HG03025 (cell line): ENCODE measurements around the gene SREBF2.
"Not testable (repeated sequence)": the region's sequence is repeated elsewhere in the genome, so short reads cannot be mapped to it uniquely, and the experiment has no call there.

Experiments
- ATAC-seq: cut with Tn5 transposase; IDR thresholded peaks from one replicate; pipeline ENCODE4 v1.9.1; 2021; ENCODE audit warnings: mild to moderate bottlenecking, moderate library complexity; ENCODE audit not compliant: unreplicated experiment, low FRiP score

The SREBF2 gene

GRCh38 chr22:41841085-41841712 lies 8.3 kb downstream of the SREBF2 start:
- ATAC-seq: no peak

- ATAC-seq: no peak
Measured at GRCh38 chr22:41842996-41843970, 10.4 kb downstream of the SREBF2 start.

DNA sequence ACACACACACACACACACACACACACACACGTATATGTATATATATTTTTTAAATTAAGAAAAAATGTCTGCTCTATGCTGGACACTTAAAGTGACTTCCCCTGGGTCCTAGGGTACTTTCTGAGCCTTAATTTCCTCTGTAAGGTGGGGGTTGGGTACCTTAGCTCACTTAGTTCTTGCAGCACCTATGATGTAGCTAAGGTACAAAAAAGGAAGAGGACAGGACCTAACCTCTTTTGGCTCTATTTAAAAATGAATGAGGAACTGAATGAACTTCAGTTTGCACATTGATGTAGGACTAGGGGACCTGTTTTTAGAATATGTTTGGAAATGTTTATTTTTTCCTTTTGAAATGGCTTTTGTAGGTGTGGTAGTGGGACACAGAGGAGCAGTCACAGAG lies 11.1 kb downstream of the SREBF2 start:
- no peak for ATAC-seq

DNA sequence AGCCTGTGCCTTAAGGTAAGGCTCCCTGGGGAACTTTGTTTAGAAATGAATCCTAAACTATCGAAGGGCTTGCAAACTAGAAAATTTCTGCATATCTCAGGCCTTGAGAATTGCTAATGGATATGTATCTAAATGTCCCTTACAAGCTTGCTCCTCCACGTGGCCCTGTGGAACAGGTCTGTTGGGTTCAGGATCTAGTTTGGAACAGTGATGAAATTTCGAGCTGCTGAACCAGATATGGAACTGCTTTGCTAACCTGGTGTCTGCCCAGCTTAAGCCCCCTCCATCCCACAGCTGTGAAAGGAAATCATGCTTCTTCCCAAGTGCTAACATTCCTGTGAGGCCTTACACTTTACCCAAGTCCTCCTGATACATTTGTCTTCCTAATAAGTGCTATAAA lies 11.6 kb downstream of the SREBF2 start:
- no peak for ATAC-seq

DNA sequence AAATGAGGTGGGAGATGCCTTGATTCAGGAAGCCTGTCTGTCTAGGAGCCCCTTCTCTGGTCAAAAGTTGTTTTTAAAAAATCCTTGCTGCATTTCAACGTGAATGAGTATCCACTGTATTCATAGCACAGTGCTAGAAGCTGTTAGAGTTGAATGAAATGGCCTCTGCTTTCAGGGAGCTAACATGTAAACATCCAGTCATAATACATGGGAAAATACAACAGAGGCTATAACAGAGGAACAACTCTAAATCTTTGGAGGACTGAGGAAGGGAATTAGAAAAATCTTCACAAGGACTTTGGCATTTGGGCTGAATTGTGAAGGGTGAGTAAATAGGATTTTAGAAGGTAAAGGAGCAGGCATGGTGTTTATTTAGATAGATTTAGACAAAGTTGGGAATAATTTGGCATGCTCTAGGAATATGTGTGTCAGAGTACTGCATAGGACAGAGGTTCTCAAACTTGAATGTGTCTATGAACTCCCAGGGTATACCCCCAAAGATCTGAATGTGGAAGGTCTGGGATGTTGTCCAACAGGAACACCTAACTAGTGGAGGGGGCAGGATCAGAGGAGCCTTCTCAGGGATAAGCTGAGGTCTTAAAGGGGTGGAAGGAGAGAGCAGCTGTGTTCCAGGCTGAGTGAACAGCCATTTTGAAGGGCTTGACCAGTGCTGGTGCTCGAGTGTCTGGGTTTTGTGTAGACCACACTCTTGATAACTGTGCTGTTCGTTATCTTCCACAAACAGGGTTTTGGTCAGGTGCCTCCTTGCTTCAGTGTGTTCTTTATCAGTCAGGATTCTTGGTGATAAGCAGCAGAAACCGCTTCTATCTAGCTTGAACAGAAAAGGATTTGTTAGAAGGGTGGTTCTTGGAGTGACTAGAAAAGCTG lies 12.7 kb downstream of the SREBF2 start:
- ATAC-seq: no peak

DNA sequence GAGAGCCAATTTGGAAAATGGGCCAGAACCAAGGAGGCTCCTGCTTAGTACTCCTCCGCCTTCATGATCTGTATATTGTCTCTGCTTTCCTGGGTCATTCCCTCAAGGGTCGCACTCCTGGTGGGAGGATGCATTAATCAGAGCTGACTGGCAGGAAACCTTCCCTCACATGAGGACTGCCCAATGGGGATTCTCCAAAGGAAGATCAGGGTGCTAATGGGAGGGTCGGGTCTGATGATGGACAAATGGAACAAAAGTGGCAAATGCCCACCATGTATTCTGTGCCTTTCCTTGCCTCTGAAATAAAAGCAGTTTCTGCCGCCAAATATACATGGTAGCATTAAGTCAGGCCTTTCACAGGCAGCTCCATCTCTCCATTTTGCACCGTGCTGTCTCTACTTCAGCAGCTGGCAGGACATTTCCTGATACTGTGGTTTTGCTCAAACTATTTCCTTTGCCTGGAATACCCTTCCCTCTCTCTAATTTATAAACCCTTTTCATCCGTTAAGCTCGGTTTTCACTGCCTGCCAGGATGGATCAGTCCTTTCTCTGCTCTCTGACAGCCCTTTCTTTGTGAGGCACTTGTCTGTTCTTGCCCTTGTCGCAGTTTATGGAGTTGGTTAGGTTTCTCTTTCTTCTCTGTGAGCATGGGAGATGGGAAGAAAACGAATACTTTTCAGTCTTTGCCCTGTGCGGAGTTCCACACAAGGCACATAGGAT lies 13.5 kb downstream of the SREBF2 start:
- no peak for ATAC-seq

DNA sequence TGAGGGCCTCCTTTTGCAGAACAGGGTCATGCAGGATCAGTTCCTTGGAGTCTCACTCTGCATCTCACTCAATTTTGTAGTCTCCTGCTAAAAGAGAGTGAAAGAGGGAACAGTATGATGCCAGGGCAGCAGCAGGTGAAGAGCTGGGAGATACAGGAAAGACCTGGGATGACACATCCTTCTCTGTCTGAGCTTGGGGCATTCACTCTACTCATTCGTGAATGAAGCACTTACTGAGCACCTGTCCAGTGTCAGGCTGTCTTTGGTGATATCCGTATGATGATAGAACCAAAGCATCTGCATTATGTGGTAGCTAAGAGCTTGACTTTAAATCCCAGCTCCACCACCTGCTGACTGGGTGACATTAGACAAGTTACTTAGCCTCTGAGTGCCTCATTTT lies 14.4 kb downstream of the SREBF2 start:
- ATAC-seq: no peak

GRCh38 chr22:41848468-41848867 lies 15.6 kb downstream of the SREBF2 start:
- ATAC-seq: no peak

DNA sequence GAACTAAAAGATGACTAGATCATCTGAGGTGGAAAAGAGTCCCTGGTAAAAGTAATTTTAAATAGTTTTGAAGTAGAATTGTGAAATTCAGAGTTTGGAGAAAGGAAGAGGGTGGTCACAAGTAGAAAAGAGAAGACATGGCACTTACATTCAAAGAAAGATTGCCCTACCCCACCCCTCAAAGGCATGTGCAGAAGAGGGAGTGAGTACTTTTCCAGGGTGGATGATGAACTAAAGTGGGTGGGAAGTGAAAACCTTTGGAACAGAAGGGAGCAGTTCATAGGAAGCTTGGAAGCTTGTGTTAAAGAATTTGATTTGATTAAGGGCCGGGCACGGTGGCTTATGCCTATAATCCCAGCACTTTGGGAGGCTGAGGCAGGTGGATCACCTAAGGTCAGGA lies 23.6 kb downstream of the SREBF2 start:
- no peak for ATAC-seq

GRCh38 chr22:41857155-41857859 lies 24.4 kb downstream of the SREBF2 start:
- ATAC-seq: no peak

- no peak for ATAC-seq
Measured at GRCh38 chr22:41857860-41858199, 24.9 kb downstream of the SREBF2 start.

GRCh38 chr22:41862160-41862529 lies 29.2 kb downstream of the SREBF2 start:
- peak; percentile 42 for ATAC-seq

DNA sequence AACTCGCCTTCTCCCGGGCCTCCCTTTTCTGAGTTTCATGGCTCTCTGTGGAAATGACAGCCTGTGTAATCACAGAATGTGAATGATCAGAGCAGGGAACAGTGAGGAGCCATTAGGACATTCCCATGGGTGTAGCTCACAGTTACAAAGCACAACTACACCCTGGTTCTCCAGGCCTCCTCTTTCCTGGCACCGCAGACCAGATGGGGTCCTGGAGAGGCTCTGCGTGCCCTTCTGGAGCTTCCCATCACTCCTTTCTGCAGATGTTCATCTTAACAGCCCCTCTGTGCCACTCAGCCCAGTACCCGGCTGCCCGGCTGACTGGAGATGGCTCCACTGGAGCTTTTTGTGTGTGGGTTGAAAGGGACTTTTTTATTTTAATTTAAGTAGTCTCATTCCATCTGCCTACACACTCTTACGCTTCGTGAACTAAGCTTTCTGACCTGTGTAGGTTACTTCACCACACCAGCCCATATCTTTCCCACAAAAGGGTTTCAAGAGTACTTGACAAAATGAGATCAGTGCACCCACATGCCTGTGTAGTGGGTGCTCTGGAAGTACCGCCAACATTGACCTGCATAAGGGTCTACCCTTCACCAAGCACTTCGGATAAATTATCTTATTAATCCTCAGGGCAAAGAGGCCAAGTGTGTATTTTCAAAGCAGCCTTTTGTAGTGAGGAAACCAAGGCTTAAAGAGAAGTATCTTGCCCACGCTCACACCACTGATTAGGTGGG lies 29.8 kb downstream of the SREBF2 start:
- no peak for ATAC-seq

DNA sequence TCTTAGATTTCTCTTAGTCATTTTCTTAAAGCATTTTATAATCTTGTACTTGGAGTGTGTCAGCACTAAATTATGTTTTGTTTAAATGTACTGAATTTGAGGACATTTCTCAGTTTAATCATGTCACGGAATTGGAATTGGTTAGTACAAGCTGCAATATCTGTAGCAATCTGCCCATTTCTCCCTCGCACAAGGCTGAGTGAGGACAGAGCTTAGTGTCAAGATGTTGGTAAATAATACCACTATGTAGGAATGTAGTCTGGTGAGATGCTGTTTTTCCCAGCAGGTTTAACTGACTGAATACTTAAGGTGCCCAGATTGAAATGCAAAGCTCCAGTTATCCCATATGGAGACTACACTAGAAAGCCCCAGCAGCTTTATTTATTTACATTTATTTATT lies 30.6 kb downstream of the SREBF2 start:
- ATAC-seq: no peak

DNA sequence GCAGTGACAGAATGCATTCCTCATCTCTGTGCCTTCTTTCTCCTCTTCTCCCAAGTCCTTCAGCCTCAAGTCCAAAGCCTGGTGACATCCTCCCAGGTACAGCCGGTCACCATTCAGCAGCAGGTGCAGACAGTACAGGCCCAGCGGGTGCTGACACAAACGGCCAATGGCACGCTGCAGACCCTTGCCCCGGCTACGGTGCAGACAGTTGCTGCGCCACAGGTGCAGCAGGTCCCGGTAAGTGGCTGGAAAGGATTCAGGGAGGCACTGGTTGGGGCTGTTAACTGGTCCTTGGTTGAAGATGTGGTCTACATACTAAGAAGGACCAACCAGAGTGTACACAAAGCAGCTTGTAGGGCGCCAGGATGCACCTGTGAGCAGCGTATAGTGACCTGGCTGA lies 35.7 kb downstream of the SREBF2 start:
- no peak for ATAC-seq

DNA sequence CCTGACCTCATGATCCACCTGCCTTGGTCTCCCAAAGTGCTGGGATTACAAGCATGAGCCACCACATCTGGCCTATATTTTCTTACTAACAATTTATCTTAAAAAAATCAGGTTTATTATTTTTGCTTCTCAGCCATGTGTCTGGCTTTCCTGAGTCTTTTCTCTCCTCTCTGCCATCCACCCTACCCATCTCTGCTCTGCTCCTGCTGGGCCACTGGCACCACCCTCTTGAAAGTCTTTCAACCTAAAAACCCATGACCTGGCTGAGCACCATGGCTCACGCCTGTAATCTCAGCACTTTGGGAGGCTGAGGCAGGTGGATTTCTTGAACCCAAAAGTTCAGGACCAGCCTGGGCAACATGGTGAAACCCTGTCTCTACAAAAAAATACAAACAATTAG lies 37.2 kb downstream of the SREBF2 start:
- ATAC-seq: not testable (repeated sequence)

GRCh38 chr22:41870786-41871185 lies 37.9 kb downstream of the SREBF2 start:
- no peak for ATAC-seq

GRCh38 chr22:41873391-41873790 lies 40.5 kb downstream of the SREBF2 start:
- no peak for ATAC-seq

DNA sequence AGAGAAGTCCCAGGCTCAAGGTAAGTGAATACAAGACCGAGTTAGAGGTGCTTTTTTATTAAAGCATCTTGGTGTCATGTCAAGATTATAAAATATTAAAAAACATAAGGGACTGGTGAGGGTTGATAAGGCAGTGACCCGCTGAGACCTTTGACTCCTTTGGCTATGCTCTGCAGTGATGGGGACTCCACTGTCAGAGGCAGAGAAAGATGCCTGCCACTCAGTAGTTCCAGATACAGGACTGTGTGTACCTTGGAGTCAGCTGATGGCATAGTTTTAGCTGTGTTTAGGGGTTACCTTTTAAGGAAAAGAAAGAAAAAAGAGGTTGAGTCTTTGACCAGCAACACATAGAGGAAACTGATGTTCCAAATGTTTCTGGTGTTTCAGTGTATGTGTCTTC lies 41.2 kb downstream of the SREBF2 start:
- ATAC-seq: no peak
